Endothelial cell of umbilical vein (primary cell): ENCODE results near the gene UNC13D. TPM values are rescaled to one million over a fixed set of nuclear protein-coding genes. Genes with fewer than 3 reads are reported as not detected.
A peak's percentile ranks its signal among the peaks of the same experiment; 100 is the strongest.

ENCODE experiments used
- BruUV-seq: library from RNA; stranded (reverse); fragments of 400-500 nt; replicated peaks from 2 replicates; lab custom pipeline; 2021; lab: Mats Ljungman, UMichigan
- CTCF ChIA-PET: fragments of 300-600, 350-600 bp; sonication (Branson Sonifier 250); formaldehyde crosslinking; loops from one replicate; lab custom pipeline; 2021; ENCODE audit warnings: antibody characterized with exemption, inconsistent platforms; lab: Charles Lee
- POLR2A ChIA-PET: fragments of 300-600, 350-600 bp; sonication (Branson Sonifier 250); formaldehyde crosslinking; loops from one replicate; lab custom pipeline; 2021; ENCODE audit warnings: antibody characterized with exemption, inconsistent platforms; lab: Charles Lee
- DNase-seq: peaks from one replicate; pipeline ENCODE4 v3.0.0-alpha.2; 2011; ENCODE audit warnings: low read depth, low spot score
- FAIRE-seq: peaks from 2 replicates; lab custom pipeline; 2011; peaks lifted over from hg19 to GRCh38; lab: Jason Lieb, UNC
- H2AFZ ChIP-seq: 2 replicates; pipeline ENCODE4 v1.6.0; 2012; ENCODE audit warnings: low read depth, low read length, control low read depth, inconsistent platforms
- H3K27ac ChIP-seq: 2 replicates; pipeline ENCODE4 v1.5.1; 2011; ENCODE audit warnings: low read depth, mild to moderate bottlenecking, control low read depth, low read length, moderate library complexity; ENCODE audit not compliant: insufficient read depth
- H3K27me3 ChIP-seq, 2 experiments: 2 replicates each; pipeline versions ENCODE4 v1.6.0 to v1.6.1; 2011; ENCODE audit warnings: low read length in 2 of 2, mixed read lengths in 1 of 2; ENCODE audit not compliant: control insufficient read depth in 2 of 2, insufficient read depth in 2 of 2
- H3K36me3 ChIP-seq, 2 experiments: 2 replicates in 1 of 2; 3 replicates in 1 of 2; pipeline ENCODE4 v1.5.1; 2011; ENCODE audit warnings: low read length in 2 of 2, mild to moderate bottlenecking in 1 of 2, moderate library complexity in 1 of 2; ENCODE audit not compliant: control insufficient read depth in 2 of 2, insufficient read depth in 2 of 2; ENCODE audit errors: extremely low read depth in 1 of 2
- H3K4me1 ChIP-seq: 3 replicates; pipeline ENCODE4 v1.5.1; 2011; ENCODE audit warnings: mild to moderate bottlenecking, low read length; ENCODE audit not compliant: control insufficient read depth, insufficient read depth; ENCODE audit errors: extremely low read depth
- H3K4me2 ChIP-seq: 2 replicates; pipeline ENCODE4 v1.6.1; 2011; ENCODE audit warnings: low read length, control low read depth, mixed read lengths; ENCODE audit not compliant: insufficient read depth
- H3K4me3 ChIP-seq, 3 experiments: fragments of 200-600 bp in 1 of 3; sonication (generic), shearing (Covaris generic) in 1 of 3; replicated peaks in 1 of 3; 2 replicates each; pipeline ENCODE4 v1.5.1; 2011 to 2016; ENCODE audit warnings: control low read depth in 3 of 3, low read length in 3 of 3, mild to moderate bottlenecking in 2 of 3, inconsistent platforms in 1 of 3, low read depth in 1 of 3, moderate library complexity in 1 of 3; ENCODE audit not compliant: insufficient read depth in 1 of 3
- H3K79me2 ChIP-seq: 2 replicates; pipeline ENCODE4 v1.6.0; 2012; ENCODE audit warnings: low read length, inconsistent platforms; ENCODE audit not compliant: control insufficient read depth, insufficient read depth
- H3K9ac ChIP-seq: replicated peaks from 2 replicates; pipeline ENCODE3; 2011; ENCODE audit warnings: low read length, control low read depth; ENCODE audit not compliant: insufficient read depth; ENCODE audit errors: extremely low read depth
- H3K9me1 ChIP-seq: replicated peaks from 3 replicates; pipeline ENCODE4 v1.6.0; 2011; ENCODE audit warnings: mild to moderate bottlenecking, low read length; ENCODE audit not compliant: control insufficient read depth, insufficient read depth; ENCODE audit errors: extremely low read depth
- H3K9me3 ChIP-seq: replicated peaks from 2 replicates; pipeline ENCODE4 v1.5.1; 2012; ENCODE audit warnings: low read length, inconsistent platforms; ENCODE audit not compliant: control insufficient read depth, insufficient read depth
- H4K20me1 ChIP-seq: replicated peaks from 2 replicates; pipeline ENCODE3; 2011; ENCODE audit warnings: mild to moderate bottlenecking, low read length; ENCODE audit not compliant: control insufficient read depth, insufficient read depth; ENCODE audit errors: extremely low read depth
- CTCF ChIP-seq, 2 donors: IDR thresholded peaks; 1 replicate in 1 of 2; 2 replicates in 1 of 2; pipeline ENCODE4 v1.5.1; 2011; ENCODE audit warnings: low read length in 2 of 2, mild to moderate bottlenecking in 2 of 2, moderate library complexity in 2 of 2, control low read depth in 1 of 2, inconsistent platforms in 1 of 2, low read depth in 1 of 2; ENCODE audit not compliant: insufficient read depth in 1 of 2; ENCODE audit errors: extremely low read depth in 1 of 2
- EZH2 ChIP-seq: IDR thresholded peaks from 2 replicates; pipeline ENCODE4 v1.6.1; 2012; ENCODE audit warnings: borderline replicate concordance, low read depth, mild to moderate bottlenecking, moderate library complexity, low read length, inconsistent platforms; ENCODE audit not compliant: severe bottlenecking
- FOS ChIP-seq: IDR thresholded peaks from 2 replicates; pipeline ENCODE4 v1.6.1; 2011; ENCODE audit warnings: mild to moderate bottlenecking, low read length, moderate library complexity, borderline replicate concordance; ENCODE audit not compliant: insufficient read depth
- GATA2 ChIP-seq: IDR thresholded peaks from 2 replicates; pipeline ENCODE4 v1.7.0; 2011; ENCODE audit warnings: low read depth, mild to moderate bottlenecking, moderate library complexity, mixed read lengths, low read length; ENCODE audit not compliant: insufficient read length, insufficient read depth
- JUN ChIP-seq: IDR thresholded peaks from 2 replicates; pipeline ENCODE4 v1.6.1; 2011; ENCODE audit warnings: borderline replicate concordance, low read depth; ENCODE audit not compliant: insufficient read length, insufficient read depth
- MAX ChIP-seq: IDR thresholded peaks from 2 replicates; pipeline ENCODE4 v1.6.1; 2011; ENCODE audit not compliant: insufficient read depth, insufficient read length
- MYC ChIP-seq: IDR thresholded peaks from one replicate; pipeline ENCODE4 v1.6.1; 2011; ENCODE audit warnings: mild to moderate bottlenecking, low read depth, low read length
- POLR2A ChIP-seq: IDR thresholded peaks from 2 replicates; pipeline ENCODE4 v1.6.1; 2012; ENCODE audit warnings: low read depth, mild to moderate bottlenecking, control low read depth, low read length
- POLR2AphosphoS5 ChIP-seq: IDR thresholded peaks from 2 replicates; pipeline ENCODE4 v1.6.1; 2012; ENCODE audit warnings: low read depth, mild to moderate bottlenecking, control low read depth, low read length, moderate library complexity; ENCODE audit not compliant: insufficient read depth
- dilution Hi-C: fragments of 300-500 bp; cut with MboI; formaldehyde crosslinking; loops from one replicate; pipeline ENCODE4 v1.15.0; 2019; ENCODE audit warnings: low sequenced_read_pairs; ENCODE audit not compliant: extremely low pct_ligation_motif_present
- intact Hi-C: fragments of 100-400 bp; cut with micrococcal nuclease; formaldehyde crosslinking; loops from one replicate; pipeline ENCODE4 v1.10.0; 2022
- polyA plus RNA-seq, 4 experiments: library from polyadenylated mRNA; depleted of rRNA in 3 of 4; stranded (reverse) in 3 of 4; unstranded in 1 of 4; fragments of >200 nt; gene quantifications; 2 replicates each; pipeline versions ENCODE4 v1.2.1 to v1.2.3, GENCODE V29; 2011 to 2012; ENCODE audit warnings: missing spikeins in 1 of 4
- total RNA-seq: library from RNA; stranded (reverse); gene quantifications from 2 replicates; pipeline ENCODE4 v1.2.3, GENCODE V29; 2021

The UNC13D gene
- total and polyA plus RNA-seq, 2 donors (not counting 3 experiments of a cell fraction or from before 2014, with no cell fraction given): 6.9 to 14.9 TPM

GRCh38 chr17:75876938-75877751 lies 32.9 kb upstream of the UNC13D start:
- H3K4me3 ChIP-seq: peak overlapping the region; percentile 1 to 67 (median 66)
- no peaks in the 10 kb centered on the region for H3K9me3 ChIP-seq
- peaks cover 6% of the 10 kb centered on the region for H3K79me2 ChIP-seq
- FAIRE-seq (peak; percentile 96), DNase-seq (peak; percentile 98)
- H3K4me2 ChIP-seq: peak overlapping the region; percentile 50
- H2AFZ ChIP-seq: no peak overlapping the region
- intact Hi-C loops (loop anchor here (1.0 to 2.0 kb wide), 7 partner anchors 19 to 98 kb away; partner anchors contain the start of genes MRPL38, TRIM65, UNC13D and UNK), dilution Hi-C loops (no loop called here)
- H3K36me3 ChIP-seq: peaks cover 3 to 18% of the 10 kb centered on the region in 2 experiments
- no peaks in the 10 kb centered on the region for H3K9me1 ChIP-seq
- POLR2A ChIA-PET: interaction anchor here (0.7 to 3.0 kb wide), 2 partner anchors 13 to 19 kb away, joined by 3 to 17 read pairs; no protein-coding TSS in a partner anchor
- peak; percentile 65 for TF ChIP-seq MYC
- TF ChIP-seq GATA2: no peak
- TF ChIP-seq POLR2A: peak; percentile 83
- TF ChIP-seq EZH2: no peak
- peak; percentile 81 for TF ChIP-seq JUN
- peak; percentile 11 for TF ChIP-seq MAX
- TF ChIP-seq FOS: peak; percentile 92
- peak in 1 of 2 donors; percentile 23 for TF ChIP-seq CTCF (IDR thresholded peaks at IDR 0.05; ENCODE audit: extremely low read depth in 1 of 2, insufficient read depth in 1 of 2, low read depth in 1 of 2, low read length in 2 of 2)
- peak; percentile 97 for TF ChIP-seq POLR2AphosphoS5
- H3K27ac ChIP-seq: peak overlapping the region; percentile 70
- CTCF ChIA-PET: interaction anchor here (0.6 to 10.3 kb wide), 15 partner anchors 10 to 112 kb away, joined by 3 to 241 read pairs (median 5); partner anchors contain the start of genes GALK1, TRIM65, UNC13D and WBP2
- BruUV-seq: TSS peak; percentile 57
- H4K20me1 ChIP-seq: no peaks in the 10 kb centered on the region
- no peaks in the 10 kb centered on the region for H3K27me3 ChIP-seq
- H3K9ac ChIP-seq: peak overlapping the region; percentile 82
- peaks cover 40% of the 10 kb centered on the region for H3K4me1 ChIP-seq
